Activated CD8-positive, alpha-beta memory T cell treated with anti-CD3 and anti-CD28 coated beads for 4 hours (primary cell): ENCODE results near the gene ETFDH.
"Not testable (repeated sequence)": the region's sequence is repeated elsewhere in the genome, so short reads cannot be mapped to it uniquely, and the experiment has no call there.

ENCODE experiments used
- DNase-seq, 2 donors: peaks; one replicate each; pipeline ENCODE4 v3.0.0-alpha.2; 2020; ENCODE audit warnings: low read depth in 2 of 2

ETFDH gene

DNA sequence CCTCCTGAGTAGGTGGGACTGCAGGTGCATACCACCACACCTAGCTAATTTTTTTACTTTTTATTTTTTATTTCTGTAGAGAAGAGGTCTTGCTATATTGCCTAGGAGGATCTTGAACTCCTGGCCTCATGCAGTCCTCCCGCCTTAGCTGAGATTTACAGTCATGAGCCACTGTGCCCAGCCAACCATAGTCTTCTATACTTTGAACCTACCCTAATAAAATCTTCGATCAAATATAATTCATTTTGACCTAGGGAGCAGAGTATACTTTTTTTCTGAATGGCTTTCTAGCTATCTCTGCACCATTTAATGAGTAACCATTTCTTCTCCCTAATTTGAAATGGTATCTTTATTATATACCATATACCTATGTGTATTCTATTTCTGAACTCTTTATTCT lies 6.7 kb downstream of the ETFDH start:
- DNase-seq, result no peak

DNA sequence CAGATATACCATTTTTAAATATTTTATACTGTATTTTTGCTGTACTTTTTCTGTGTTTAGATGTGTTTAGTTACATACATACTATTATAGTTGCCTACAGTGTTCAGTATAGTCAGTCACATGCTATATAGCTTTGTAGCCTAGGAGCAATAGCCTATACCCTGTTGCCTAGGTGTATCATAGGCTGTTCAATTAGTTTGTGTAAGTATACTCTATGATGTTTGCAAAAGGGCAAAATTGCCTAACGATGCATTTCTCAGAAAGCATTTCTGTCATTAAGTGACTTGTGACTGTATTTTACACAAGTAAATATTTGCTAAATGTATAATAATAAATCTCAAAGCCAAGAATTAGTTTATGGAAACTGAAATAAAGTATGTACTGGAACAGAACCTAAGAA lies 9.5 kb downstream of the ETFDH start:
- DNase-seq, result no peak

DNA sequence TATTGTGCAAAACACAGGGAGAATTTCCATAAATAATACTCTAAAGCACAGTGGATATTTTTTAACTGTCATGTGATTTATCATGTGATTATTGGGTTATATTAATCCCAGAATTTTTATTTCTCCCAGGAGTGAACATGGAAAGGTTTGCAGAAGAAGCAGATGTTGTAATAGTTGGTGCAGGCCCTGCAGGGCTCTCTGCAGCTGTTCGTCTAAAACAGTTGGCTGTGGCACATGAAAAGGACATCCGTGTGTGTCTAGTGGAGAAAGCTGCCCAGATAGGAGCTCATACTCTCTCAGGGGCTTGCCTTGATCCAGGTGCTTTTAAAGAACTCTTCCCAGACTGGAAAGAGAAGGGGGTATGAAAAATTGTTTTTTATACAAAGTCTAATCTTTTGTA lies 10.0 kb downstream of the ETFDH start:
- DNase-seq, result no peak

DNA sequence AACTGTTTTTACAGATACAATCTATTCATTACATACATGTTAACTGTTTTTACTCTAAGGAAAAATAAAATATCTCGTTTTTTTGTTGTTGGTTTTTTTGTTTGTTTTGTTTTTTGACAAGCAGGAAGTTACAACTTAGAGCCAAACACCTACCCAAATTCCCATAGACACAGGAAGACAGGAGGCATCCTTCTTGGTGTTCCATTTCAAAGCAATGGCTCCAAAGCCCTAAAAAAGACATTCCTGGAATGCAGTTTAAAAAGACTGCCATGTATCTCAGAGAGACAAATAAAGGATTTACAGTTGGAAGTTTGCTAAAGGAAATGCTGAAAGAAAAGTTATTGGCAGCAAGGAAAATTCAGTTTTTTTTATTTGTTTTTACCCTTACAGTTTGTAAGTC lies 16.7 kb downstream of the ETFDH start:
- no peak for DNase-seq

DNA sequence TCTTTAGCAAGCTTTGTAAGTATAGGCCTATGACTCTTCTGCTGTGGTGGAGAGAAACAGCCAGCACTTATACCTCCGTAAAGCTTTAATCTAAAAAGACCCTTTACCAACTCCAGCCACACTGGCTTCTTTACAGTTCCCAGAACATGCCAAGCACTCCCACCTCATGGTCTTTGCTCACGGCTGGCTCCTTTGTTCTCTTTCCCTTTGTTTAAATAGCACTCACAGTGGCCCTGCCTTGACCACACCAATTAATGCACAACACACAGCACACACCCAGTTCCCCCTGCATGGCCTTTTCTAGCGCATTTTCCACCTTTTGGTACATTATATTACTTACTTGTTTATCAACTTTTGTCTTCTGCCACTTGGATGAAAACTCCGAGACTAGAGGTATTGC lies 32.2 kb downstream of the ETFDH start:
- no peak for DNase-seq

DNA sequence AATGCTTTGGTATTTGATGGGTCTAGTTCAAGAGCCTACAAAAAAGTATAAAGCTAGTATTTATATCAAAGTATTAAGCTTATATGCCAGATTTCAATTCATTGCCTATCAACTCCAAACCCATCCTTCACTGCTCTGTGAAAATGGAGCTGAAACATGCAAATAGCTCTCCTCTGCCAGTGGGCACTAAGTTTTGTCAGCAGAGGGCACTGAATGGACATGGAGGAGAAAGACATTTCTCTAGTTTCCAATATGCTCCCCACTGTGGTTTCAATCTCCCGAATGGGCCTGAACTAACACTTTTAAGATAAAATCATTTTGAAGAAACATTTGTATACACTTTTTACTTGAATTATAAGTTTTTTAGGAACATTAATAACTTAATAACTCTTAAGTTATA lies 38.7 kb downstream of the ETFDH start:
- no peak for DNase-seq

DNA sequence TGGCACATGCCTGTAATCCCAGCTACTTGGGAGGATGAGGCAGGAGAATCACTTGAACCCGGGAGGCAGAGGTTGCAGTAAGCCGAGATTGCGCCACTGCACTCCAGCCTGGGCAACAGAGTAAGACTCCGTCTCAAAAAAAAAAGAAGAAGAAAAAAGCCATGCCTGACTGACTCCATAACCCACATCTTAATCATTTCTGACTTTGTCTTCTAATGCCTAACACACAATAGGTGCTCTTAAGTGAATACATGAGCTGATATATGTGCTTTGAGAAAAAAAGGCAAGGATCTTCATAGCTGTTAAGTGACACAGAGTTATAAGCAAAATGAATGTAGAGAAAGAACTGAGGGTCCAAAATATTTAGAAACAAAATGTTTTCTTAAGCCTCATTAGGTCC lies 40.5 kb downstream of the ETFDH start:
- not testable (repeated sequence) for DNase-seq

DNA sequence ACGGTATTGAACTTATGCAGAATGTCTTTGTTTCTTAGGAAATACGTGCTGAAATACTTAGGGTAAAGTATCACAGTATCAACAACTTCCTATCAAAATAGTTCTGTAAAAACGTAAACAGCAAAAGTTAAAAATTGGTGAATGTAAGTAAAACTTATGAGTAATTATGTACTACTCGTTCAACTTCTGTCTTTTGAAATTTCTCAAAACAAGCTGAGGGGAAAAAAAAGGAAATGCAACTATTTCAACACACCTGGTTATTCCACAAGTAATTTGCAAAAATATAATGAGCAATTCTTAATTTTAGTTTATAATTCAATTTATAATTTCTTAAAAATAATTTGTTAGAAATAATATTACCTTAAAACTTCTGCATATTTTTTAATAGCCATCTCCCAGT lies 42.8 kb downstream of the ETFDH start:
- DNase-seq, result no peak

DNA sequence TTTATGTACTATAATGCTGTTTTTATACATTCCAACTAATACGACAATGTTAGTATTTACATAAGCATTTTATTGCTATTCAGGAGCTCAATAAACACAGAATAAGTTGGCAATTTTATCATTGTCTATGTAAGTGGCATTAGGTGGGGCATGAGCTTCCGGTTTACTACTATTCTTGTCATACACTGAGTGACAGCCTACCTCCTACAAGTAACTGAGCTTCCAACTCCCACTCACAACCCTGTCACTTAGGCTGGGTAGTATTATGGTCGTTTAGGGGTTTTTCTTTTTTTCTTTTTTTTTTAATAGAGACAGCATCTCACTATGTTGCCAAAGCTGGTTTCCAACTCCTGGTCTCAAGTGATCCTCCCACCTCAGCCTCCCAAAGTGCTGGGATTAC lies 43.7 kb downstream of the ETFDH start:
- no peak for DNase-seq

DNA sequence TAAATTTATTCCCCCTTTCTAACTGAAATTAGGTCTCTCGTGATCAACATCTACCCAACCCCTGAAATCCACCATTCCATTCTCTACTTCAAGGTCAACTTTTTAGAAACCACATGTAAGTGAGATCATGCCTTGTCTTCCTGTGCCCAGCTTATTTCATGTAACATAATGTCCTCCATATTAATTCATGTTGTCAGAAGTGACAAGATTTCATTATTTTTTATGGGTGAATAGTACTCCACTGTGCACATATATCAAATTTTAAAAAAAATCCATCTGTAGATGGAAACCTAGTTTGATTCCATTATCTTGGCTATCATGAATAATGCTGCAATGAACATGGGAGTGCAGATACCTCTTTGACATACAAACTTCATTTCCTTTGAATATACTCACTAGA lies 49.6 kb downstream of the ETFDH start:
- no peak for DNase-seq

DNA sequence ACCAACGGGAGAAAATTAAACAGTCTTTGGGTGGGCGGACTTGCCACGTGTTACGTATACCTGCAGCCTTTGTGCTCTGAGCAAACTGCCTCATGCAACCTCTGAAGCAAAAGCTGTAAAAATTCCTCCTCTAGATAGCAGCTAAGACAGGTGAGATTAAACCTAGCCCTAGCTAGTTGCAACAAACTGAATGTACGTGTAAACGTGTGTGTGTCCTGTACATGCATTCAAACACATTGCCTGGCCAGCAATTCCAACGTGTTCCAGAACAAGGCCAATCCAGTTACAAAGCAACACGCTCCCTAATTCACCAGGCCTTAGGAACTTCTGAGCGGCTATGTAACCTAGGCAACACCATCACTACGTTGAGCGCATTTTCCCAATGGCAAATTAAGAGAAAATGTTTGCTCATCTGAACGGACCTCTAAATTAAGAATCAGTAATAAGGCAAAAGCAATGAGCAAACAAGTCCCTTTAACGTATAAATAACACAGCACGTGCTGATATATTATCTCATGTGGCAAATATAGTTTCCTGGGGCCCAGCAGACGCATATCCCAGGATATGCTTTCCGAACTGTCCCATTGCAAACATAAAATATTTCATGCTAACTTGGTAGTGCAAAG lies 50.3 kb downstream of the ETFDH start:
- no peak for DNase-seq

DNA sequence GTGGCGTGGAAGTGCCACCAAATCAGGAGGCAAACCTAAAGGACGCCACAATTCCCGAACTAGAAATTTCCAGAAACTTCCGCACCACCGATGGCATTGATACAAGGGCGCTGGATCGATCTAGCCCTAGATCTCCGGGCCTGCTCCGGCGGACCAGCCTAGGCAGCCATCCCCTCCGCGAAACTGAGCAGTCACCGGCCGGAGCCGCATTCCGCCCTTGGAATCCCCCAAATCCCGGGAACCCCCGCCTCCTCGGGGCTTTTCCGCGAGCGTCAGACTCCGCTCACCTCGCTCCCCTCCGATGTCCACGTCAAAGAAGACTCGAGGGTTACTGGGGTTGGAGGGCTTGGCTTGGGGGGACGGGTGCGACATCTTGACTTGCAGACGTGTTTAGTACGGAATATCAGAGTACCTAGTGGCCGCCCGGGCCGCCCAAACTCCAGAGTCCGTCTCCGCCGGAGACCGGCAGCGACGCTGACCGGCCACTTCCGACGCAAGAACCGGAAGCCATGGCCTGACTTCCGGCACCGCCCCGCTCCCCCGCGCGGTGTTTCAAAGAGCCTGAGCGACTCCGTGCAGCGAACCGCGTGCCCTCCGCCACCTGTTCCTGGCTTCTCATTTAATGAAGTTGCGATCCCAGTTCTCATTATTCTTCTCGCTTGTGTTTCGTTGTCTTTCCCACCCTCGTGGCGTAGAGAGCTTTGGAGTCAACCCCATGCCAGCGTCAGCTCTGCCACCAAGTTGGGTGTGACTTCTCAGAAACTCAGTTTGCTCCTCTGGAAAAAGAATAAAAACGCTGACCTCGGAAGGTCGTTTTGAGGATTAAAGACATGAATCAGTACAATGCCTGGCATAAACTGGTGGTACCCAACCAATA lies 51.1 kb downstream of the ETFDH start, which contains the start of gene PPID:
Gene PPID (minus strand): TSS at position 480 of the 877 bp plus-strand sequence. CDS start 108 bp downstream, at position 372.
- peak; percentile 59 to 68 for DNase-seq

DNA sequence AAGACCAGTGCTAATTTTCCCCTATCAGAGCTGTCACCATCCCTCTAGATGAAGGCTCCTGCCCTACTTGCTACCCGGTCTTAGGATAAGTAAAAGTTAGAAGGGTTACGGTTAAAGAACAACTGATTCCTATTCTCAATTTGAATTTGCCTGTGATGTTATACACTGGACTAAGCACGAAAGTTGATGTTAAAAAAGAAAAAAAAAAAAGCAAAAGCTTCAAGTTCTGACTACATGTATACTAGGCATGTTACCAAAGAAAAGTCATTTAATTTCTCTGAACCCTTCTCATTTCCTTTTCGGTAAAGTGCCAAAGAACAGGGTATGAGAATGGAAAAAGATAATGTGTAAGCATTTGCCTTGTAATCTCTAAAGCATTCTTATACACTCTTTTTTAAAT lies 52.5 kb downstream of the ETFDH start:
- no peak for DNase-seq

DNA sequence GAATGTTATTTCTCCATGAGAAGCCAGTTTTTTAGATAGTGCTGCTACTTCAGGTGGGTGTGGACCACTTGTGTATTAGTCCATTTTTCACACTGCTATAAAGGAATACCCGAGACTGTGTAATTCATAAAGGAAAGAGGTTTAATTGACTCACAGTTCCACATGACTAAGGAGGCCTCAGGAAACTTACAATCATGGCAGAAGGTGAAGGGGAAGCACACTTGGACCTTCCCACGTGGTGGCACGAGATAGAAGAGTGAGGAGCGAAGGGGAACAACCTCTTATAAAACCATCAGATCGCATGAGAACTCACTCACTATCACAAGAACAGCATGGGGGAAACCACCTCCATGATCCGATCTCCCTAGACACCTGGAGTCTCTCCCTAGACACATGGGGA lies 54.5 kb downstream of the ETFDH start:
- DNase-seq, result no peak

DNA sequence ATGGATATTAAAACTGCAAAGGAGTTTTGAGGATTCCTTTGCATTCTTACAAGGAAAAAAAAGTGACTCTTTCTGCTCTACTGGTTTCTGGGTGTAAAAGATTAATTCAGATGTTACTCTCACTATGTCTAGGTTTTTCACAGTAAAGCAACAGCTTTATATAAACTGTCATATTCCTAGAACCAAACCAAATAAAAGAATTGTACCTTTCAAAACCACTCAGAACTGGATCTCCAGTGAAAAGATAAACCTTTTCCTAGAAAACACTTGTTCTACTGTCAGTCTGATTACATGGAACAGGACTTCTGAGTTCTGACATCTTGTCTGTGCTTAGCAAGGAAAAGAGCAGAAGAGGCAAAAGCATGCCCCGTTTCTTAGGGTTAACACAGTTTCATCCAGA lies 56.1 kb downstream of the ETFDH start:
- no peak for DNase-seq

DNA sequence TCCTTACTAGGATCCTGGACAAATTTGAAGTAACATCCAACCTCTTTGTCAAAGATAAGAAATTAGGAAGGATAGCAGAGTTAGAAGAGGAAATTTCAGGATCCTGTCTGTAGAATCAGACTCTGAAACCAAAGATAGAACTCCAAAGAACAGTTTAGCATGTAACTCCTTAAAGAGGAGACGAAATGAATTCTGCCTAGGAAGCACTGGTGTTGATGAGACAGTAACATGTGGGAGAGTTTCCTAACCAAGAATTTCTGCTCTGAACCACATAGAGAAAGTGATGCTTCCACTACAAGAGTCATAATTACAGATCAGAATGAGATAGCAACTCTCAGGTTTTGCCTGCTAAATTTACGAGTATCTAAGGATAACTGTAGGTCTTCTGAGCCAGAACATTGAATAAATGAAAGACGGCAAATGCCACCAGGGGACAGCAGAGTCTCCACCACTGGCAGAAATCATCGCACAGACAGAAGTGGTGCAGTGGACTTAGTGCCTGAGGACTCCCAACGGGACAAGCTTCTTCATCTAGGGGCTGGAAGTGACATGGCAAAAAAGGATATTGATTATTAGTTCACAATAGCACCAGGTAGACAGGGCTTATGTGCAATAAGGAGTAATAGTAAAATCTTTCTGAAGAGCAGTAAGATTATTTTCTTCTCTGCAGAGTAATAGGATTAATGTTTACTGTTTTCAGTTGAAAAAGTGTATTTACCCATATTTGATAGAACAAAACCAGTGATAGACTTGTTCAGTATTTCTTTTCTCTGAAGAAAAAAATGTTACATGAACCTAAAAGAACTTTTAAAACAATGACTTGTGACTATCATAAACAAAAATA lies 57.8 kb downstream of the ETFDH start:
- DNase-seq, result peak in 1 of 2 donors; percentile 12

DNA sequence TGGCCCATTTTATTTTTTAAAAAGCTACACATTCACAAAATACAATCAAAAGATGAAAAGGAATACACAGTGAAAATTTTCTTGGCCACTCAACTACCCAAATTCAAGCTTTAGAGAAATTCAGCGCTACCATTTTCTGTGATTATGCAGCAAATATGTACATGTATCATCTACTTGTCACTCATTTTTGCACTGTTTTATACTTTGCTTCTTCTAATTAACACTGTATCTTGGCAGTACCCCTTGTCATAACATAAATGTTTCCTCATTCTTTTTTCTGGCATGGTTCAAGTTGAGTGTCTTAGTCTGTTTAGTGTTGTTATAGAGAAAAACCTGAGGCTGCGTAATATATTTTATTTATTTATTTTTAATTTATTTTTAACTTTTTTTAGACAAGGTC lies 66.8 kb downstream of the ETFDH start:
- DNase-seq, result no peak

DNA sequence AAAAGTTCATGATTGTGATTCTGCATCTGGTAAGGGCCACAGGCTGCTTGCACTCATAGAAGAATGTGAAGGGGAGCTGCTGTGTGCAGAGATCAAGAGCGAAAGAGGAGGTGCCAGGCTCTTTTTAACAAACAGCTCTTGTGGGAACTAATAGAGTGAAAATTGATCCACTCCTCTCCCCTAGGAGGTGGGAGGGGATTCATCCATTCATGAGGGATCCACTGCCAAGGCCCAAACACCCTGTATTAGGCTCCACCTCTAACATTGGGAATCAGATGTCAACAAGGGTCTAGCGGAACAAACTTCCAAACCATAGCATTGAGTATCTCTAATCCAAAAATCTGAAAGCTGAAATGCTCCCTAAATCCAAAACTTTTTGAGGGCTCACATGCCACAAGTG lies 67.5 kb downstream of the ETFDH start:
- DNase-seq, result no peak

DNA sequence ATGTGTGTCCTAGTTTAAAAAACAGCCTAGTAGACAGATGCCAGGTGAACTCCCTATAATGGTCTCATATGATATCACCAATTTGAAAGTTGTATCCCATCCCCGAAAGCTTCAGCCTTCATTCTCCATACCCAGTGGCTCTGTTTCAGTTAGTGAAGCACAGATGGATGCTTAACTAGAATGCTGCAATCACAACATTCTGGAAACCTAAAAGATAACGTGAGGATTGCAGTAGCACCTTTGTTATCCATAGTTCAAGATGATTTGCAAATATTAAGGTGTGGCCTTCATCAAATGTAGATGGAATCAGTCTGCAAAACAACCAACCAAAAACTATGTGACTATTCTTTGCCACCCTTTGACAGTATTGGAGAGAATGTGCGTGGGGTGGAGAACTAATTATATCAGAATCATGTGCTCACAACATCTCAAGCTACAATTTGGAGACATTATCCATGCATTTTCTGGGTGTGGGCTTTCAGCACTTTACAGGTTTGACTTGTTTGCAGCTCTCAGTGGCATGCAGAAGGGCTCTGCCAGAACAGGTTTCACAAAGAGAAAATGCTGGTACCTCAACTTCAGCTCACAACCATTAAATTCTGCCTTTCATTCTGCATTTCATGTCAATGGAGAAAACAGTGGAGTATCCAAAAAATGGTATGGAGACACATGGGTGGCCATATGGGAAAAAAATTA lies 69.4 kb downstream of the ETFDH start:
- no peak for DNase-seq

DNA sequence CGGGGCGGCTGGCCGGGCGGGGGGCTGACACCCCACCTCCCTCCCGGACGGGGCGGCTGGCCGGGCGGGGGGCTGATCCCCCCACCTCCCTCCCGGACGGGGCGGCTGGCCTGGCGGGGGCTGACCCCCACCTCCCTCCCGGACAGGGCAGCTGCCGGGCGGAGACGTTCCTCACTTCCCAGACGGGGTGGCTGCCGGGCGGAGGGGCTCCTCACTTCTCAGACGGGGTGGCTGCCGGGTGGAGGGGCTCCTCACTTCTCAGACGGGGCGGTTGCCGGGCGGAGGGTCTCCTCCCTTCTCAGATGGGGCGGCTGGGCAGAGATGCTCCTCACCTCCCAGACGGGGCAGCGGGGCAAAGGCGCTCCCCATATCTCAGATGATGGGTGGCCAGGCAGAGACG lies 74.4 kb downstream of the ETFDH start:
- not testable (repeated sequence) for DNase-seq

DNA sequence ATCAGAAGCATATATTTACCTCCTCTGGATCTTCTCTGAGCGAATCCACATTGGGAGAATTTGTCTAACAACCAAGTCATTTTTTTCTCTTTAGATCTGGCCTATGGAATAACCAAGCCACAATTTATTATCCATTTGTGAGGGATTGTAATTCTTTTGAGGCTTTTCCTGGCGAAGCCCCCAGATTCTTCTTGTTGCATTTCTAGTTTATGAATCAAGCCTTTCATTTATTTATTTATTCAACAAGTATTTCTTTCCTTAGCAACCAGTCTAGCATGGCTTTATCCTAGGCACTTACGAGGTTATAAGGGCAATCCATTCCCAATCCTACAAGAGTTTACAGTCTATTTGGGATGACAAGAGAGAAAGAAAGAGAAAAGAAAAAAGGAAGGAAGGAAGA lies 78.3 kb downstream of the ETFDH start:
- DNase-seq, result no peak
